Right atrium auricular region (tissue), 2 donors: Measurements from ENCODE around the gene TMEM138. TPM values are rescaled to one million over a fixed set of nuclear protein-coding genes. Genes with fewer than 3 reads are reported as not detected.

Experiments
- DNase-seq: peaks from one replicate; pipeline ENCODE4 v3.0.0-alpha.2; 2019; ENCODE audit warnings: low spot score
- H3K27ac ChIP-seq, 2 donors: fragments of 200-600 bp; sonication (generic); 1 replicate in 1 of 2; 2 replicates in 1 of 2; pipeline ENCODE4 v1.5.1; 2016 to 2019
- H3K27me3 ChIP-seq, 2 donors: fragments of 200-600 bp; sonication (generic); one replicate each; pipeline versions ENCODE4 v1.5.1 to v1.6.0; 2017 to 2019
- H3K36me3 ChIP-seq: fragments of 200-600 bp; sonication (generic); one replicate; pipeline ENCODE4 v1.5.1; 2016
- H3K4me1 ChIP-seq, 2 donors: fragments of 200-600 bp; sonication (generic); one replicate each; pipeline versions ENCODE4 v1.5.1 to v1.6.0; 2017 to 2019
- H3K4me3 ChIP-seq, 2 donors: fragments of 200-600 bp; sonication (generic); 1 replicate in 1 of 2; 2 replicates in 1 of 2; pipeline ENCODE4 v1.5.1; 2017 to 2019; ENCODE audit warnings: mild to moderate bottlenecking in 1 of 2, moderate library complexity in 1 of 2
- H3K9me3 ChIP-seq, 2 donors: fragments of 200-600 bp; sonication (generic); one replicate each; pipeline ENCODE4 v1.5.1; 2019
- CTCF ChIP-seq, 2 donors: fragments of 200-600 bp; sonication (generic); IDR thresholded peaks; one replicate each; pipeline ENCODE4 v1.5.1; 2019; ENCODE audit warnings: antibody characterized with exemption in 2 of 2
- total RNA-seq, 2 donors: library from RNA; depleted of rRNA; stranded (reverse); fragments of >200 nt; gene quantifications; one replicate each; pipeline ENCODE4 v1.1.0, GENCODE V29; 2016

The TMEM138 gene
- total RNA-seq, 2 donors from 2014 or later: 12.6 to 18.2 TPM

DNA sequence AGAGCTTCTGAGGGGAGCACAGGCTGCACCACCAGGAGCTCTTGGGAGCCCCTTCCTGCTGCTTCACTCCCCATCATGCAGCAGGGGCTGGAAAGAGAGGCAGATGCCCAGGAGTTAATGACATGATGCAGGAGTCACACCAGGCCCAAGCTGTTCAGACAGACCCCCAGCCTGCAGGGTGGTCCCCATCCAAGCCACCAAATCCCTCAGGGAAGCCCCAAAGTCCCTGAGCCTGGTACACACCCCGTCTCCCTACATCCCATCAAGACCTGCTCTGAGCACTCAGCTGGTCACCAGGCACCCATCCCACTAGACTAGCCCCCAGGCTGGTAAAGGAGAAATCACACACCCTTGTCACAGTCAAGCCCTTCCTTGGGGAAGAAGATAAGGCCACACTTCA lies 11.8 kb upstream of the TMEM138 start:
- no peak for DNase-seq
- no peak for TF ChIP-seq CTCF (IDR thresholded peaks at IDR 0.05)
- Histone ChIP-seq H3K4me3 (no peak overlapping the region), H3K9me3 (no peaks in the 10 kb centered on the region), H3K4me1 (no peaks in the 10 kb centered on the region), H3K27me3 (no peaks in the 10 kb centered on the region), H3K27ac (no peak overlapping the region), H3K36me3 (peaks cover 46% of the 10 kb centered on the region)

DNA sequence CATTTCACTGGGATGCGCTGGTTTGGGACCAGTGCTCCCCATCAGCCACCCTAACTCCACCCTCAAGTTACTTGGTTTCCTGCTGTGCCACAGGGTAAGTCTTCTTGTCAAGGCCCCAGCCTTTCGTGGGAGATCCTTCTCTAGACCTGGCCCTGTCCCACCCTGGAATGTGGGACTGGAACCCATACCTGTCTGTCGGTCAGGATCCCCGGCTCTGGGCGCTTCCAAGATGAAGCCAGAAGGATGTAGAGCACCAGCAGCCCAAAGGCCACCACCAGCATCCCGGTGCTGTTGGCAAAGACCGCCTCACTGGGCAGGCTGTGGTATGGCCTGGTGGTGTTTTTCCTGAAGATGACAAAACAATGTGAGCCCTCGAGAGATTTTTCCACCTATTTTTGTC lies 11.4 kb upstream of the TMEM138 start:
- Histone ChIP-seq H3K4me3 (no peak overlapping the region), H3K27me3 (no peaks in the 10 kb centered on the region), H3K27ac (no peak overlapping the region), H3K9me3 (no peaks in the 10 kb centered on the region), H3K36me3 (peaks cover 46% of the 10 kb centered on the region), H3K4me1 (no peaks in the 10 kb centered on the region)
- no peak for TF ChIP-seq CTCF (IDR thresholded peaks at IDR 0.05)
- DNase-seq: no peak

DNA sequence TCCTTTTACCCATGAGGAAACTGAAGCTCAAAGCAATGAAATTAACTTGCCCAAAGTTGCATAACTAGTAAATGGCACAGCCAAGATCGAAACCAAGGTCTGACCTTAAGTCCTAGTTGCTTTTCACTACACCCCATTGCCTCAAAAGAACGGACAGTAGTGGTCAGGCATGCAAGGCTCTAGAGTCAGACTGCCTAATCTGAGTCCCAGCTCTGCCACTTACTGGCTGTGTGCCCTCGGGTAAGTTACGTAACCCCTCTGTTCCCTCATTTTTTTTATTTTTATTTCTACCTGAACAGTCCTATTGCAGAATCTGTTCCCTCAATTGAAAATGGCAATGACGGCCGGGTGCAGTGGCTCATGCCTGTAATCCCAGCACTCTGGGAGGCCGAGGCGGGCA lies 10.1 kb upstream of the TMEM138 start:
- Histone ChIP-seq H3K4me3 (no peak overlapping the region), H3K36me3 (peaks cover 46% of the 10 kb centered on the region), H3K9me3 (no peaks in the 10 kb centered on the region), H3K27ac (no peak overlapping the region), H3K27me3 (no peaks in the 10 kb centered on the region), H3K4me1 (no peaks in the 10 kb centered on the region)
- TF ChIP-seq CTCF (IDR thresholded peaks at IDR 0.05): no peak
- DNase-seq: no peak

GRCh38 chr11:61353131-61354067 lies 8.8 kb upstream of the TMEM138 start:
- TF ChIP-seq CTCF (IDR thresholded peaks at IDR 0.05): no peak
- H3K9me3 ChIP-seq: no peaks in the 10 kb centered on the region
- no peak overlapping the region for H3K4me3 ChIP-seq
- peaks cover 46% of the 10 kb centered on the region for H3K36me3 ChIP-seq
- no peaks in the 10 kb centered on the region for H3K27me3 ChIP-seq
- no peak for DNase-seq
- no peak overlapping the region for H3K27ac ChIP-seq
- no peaks in the 10 kb centered on the region for H3K4me1 ChIP-seq

GRCh38 chr11:61354208-61354607 lies 8.0 kb upstream of the TMEM138 start:
- H3K27ac ChIP-seq: no peak overlapping the region
- no peaks in the 10 kb centered on the region for H3K4me1 ChIP-seq
- no peak overlapping the region for H3K4me3 ChIP-seq
- no peaks in the 10 kb centered on the region for H3K27me3 ChIP-seq
- H3K36me3 ChIP-seq: peaks cover 38% of the 10 kb centered on the region
- no peak for DNase-seq
- no peaks in the 10 kb centered on the region for H3K9me3 ChIP-seq
- TF ChIP-seq CTCF (IDR thresholded peaks at IDR 0.05): no peak
